ENCODE results near the gene GPT2. TPM values are rescaled to one million over a fixed set of nuclear protein-coding genes. Genes with fewer than 3 reads are reported as not detected.
"Not testable (repeated sequence)": the region's sequence is repeated elsewhere in the genome, so short reads cannot be mapped to it uniquely, and the experiment has no call there.

GPT2 gene
- total RNA-seq, 4 donors from 2014 or later, result 65.7 to 100 (median 85.0) TPM

GRCh38 chr16:46928811-46929210 is 44.6 kb downstream of the GPT2 start:
- DNase-seq (ENCODE audit: low spot score in 2 of 2), result no peak
- Histone ChIP-seq H3K9me3 (no peaks in the 10 kb centered on the region), H3K4me3 (no peak overlapping the region), H3K27ac (no peak overlapping the region), H3K27me3 (no peaks in the 10 kb centered on the region), H3K4me1 (peaks cover 5% of the 10 kb centered on the region), H3K36me3 (peaks cover 27% of the 10 kb centered on the region)
- 85% methylated on average over 15 of the region's 15 CpGs for WGBS
- TF ChIP-seq, protein P1, sequence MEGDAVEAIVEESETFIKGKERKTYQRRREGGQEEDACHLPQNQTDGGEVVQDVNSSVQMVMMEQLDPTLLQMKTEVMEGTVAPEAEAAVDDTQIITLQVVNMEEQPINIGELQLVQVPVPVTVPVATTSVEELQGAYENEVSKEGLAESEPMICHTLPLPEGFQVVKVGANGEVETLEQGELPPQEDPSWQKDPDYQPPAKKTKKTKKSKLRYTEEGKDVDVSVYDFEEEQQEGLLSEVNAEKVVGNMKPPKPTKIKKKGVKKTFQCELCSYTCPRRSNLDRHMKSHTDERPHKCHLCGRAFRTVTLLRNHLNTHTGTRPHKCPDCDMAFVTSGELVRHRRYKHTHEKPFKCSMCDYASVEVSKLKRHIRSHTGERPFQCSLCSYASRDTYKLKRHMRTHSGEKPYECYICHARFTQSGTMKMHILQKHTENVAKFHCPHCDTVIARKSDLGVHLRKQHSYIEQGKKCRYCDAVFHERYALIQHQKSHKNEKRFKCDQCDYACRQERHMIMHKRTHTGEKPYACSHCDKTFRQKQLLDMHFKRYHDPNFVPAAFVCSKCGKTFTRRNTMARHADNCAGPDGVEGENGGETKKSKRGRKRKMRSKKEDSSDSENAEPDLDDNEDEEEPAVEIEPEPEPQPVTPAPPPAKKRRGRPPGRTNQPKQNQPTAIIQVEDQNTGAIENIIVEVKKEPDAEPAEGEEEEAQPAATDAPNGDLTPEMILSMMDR (IDR thresholded peaks at IDR 0.05), result no peak
- TF ChIP-seq POLR2AphosphoS5 (IDR thresholded peaks at IDR 0.05), result no peak
- TF ChIP-seq EP300 (IDR thresholded peaks at IDR 0.05), result no peak
- no peak for TF ChIP-seq POLR2A (IDR thresholded peaks at IDR 0.05)

DNA sequence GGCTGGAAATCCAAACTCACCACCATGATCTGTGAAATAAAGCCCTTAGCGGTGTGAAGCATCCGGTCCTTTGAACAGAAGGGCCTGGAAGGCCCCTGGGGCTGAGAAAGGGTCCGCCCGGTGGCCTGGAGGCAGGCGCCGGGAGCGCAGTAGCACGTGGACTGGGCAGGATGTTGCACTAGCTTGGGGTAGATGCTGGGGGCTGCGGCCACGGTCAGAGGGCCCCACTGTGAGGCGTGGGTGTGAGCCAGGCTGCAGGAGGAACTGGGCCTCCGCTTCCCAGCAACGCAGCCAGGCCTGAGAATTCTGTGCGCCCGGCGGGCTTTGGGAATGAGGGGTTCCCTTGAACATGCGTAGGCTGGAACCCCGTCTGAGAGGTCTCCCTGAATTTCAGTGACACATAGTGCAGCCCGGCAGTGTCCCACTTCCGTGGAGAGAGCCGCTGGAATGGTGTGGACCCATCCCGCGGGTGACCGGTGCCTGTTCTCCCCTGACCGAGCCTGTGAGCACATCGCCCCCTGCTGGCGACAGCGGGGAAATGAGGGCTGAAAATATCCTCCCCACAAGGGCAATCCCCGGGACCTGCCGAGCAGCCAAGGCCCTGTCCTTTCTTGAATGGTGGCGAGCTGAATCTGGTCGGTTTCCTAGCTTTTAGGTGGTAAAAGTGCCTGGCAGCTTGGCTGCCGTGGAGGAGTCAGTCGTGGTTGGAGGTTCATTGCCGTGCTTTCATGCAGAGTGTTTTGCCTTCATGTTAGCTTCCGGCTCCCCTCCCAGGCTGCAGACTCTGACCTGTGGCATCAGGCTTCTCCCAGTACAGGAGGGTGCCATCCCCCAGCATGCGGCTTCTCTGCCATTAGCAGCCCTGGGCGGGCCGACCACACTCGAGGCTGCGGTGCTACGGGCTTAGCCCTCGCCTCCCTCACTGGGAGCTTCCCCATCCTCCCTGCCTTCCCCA is 45.5 kb downstream of the GPT2 start:
- no peak overlapping the region for H3K27ac ChIP-seq
- WGBS, result 60% methylated on average over 25 of the region's 43 CpGs
- TF ChIP-seq POLR2AphosphoS5 (IDR thresholded peaks at IDR 0.05) (no peak), EP300 (IDR thresholded peaks at IDR 0.05) (no peak), POLR2A (IDR thresholded peaks at IDR 0.05) (no peak)
- TF ChIP-seq, protein P1 (IDR thresholded peaks at IDR 0.05), result peak; percentile 59 to 82

GRCh38 chr16:46930861-46931260 is 46.7 kb downstream of the GPT2 start:
- DNase-seq (ENCODE audit: low spot score in 2 of 2), result no peak
- Histone ChIP-seq H3K27me3 (no peaks in the 10 kb centered on the region), H3K36me3 (peaks cover 21% of the 10 kb centered on the region), H3K27ac (no peak overlapping the region), H3K4me3 (no peak overlapping the region), H3K9me3 (no peaks in the 10 kb centered on the region), H3K4me1 (no peaks in the 10 kb centered on the region)
- TF ChIP-seq POLR2A (IDR thresholded peaks at IDR 0.05) (no peak), EP300 (IDR thresholded peaks at IDR 0.05) (no peak), POLR2AphosphoS5 (IDR thresholded peaks at IDR 0.05) (no peak)
- TF ChIP-seq, protein P1 (IDR thresholded peaks at IDR 0.05), result no peak
- 72% methylated on average over 8 of the region's 8 CpGs for WGBS

More for the DNA sequence above, 45.5 kb downstream of the GPT2 start:
- H3K9me3 ChIP-seq, result no peaks in the 10 kb centered on the region
- H3K4me1 ChIP-seq, result no peaks in the 10 kb centered on the region
- peaks cover 24% of the 10 kb centered on the region for H3K36me3 ChIP-seq
- no peak overlapping the region for H3K4me3 ChIP-seq
- no peaks in the 10 kb centered on the region for H3K27me3 ChIP-seq
- peak in 1 of 2 donors; percentile 75 for DNase-seq (ENCODE audit: low spot score in 2 of 2)

DNA sequence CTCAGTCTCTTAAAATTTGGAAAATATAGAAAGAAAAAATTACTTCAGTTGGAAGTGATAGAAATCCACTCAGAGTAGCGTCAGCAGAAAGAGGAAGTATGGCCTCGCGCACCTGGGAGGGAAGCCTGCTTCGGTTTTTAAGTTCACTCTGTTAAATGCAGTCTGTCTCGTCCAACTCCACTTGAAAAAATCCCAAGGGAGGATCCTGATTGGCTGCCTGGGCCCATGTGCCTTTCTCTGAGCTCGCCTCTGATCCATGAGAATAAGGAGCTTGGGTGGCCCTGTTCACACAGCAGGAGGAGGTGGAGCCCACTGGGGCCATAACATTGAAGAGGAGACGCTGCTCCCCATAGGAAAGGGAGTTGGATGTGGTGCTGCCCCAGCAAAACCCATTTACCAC is 48.6 kb downstream of the GPT2 start:
- Histone ChIP-seq H3K4me1 (no peaks in the 10 kb centered on the region), H3K36me3 (peaks cover 9% of the 10 kb centered on the region), H3K27me3 (no peaks in the 10 kb centered on the region), H3K9me3 (no peaks in the 10 kb centered on the region), H3K4me3 (no peak overlapping the region), H3K27ac (no peak overlapping the region)
- TF ChIP-seq, protein P1 (IDR thresholded peaks at IDR 0.05), result no peak
- no peak for TF ChIP-seq POLR2AphosphoS5 (IDR thresholded peaks at IDR 0.05)
- TF ChIP-seq EP300 (IDR thresholded peaks at IDR 0.05), result no peak
- TF ChIP-seq POLR2A (IDR thresholded peaks at IDR 0.05), result no peak
- 66% methylated on average over 7 of the region's 7 CpGs for WGBS
- no peak for DNase-seq (ENCODE audit: low spot score in 2 of 2)

- Histone ChIP-seq H3K36me3 (no peaks in the 10 kb centered on the region), H3K4me1 (no peaks in the 10 kb centered on the region), H3K27ac (no peak overlapping the region), H3K4me3 (no peak overlapping the region), H3K27me3 (no peaks in the 10 kb centered on the region), H3K9me3 (no peaks in the 10 kb centered on the region)
- no peak for DNase-seq (ENCODE audit: low spot score in 2 of 2)
- TF ChIP-seq POLR2A (IDR thresholded peaks at IDR 0.05) (no peak), POLR2AphosphoS5 (IDR thresholded peaks at IDR 0.05) (no peak), EP300 (IDR thresholded peaks at IDR 0.05) (no peak)
- TF ChIP-seq, protein P1 (IDR thresholded peaks at IDR 0.05), result no peak
Measured at GRCh38 chr16:46937536-46937935, 53.4 kb downstream of the GPT2 start.

DNA sequence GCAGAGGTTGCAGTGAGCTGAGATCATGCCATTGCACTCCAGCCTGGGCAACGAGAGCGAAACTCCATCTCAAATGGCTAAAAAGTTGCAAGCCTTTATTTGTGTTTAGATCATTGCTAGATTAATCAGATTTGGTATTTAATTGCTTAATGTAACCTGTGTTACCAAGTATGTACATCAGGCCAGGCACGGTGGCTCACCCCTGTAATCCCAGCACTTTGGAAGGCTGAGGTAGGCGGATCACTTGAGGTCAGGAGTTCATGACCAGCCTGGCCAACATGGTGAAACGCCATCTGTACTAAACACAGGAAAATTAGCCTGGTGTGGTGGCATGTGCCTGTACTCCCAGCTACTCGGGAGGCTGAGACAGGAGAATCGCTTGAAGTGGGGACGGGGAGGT is 60.6 kb downstream of the GPT2 start:
- not testable (repeated sequence) for H3K36me3 ChIP-seq; H3K27ac ChIP-seq; H3K9me3 ChIP-seq; H3K27me3 ChIP-seq; H3K4me1 ChIP-seq; H3K4me3 ChIP-seq; DNase-seq (ENCODE audit: low spot score in 2 of 2)
- WGBS, result 90% methylated on average over 8 of the region's 8 CpGs
